Activated CD8-positive, alpha-beta T cell treated with anti-CD3 and anti-CD28 coated beads for 36 hours (primary cell): Measurements from ENCODE around the gene TADA3. TPM values are rescaled to one million over a fixed set of nuclear protein-coding genes. Genes with fewer than 3 reads are reported as not detected.

Source experiments
- ATAC-seq: fragments of 200-7000 bp; cut with Tn5 transposase; one replicate; pipeline ENCODE4 v1.10.0; 2021; ENCODE audit warnings: mild to moderate bottlenecking, moderate library complexity
- CTCF ChIA-PET: fragments of 350-600 bp; sonication (Branson Sonifier 250); formaldehyde crosslinking; loops from one replicate; lab custom pipeline; 2021; ENCODE audit warnings: antibody characterized with exemption; lab: Charles Lee
- POLR2A ChIA-PET: fragments of 350-600 bp; sonication (Branson Sonifier 250); formaldehyde crosslinking; loops from one replicate; lab custom pipeline; 2021; ENCODE audit warnings: antibody characterized with exemption; lab: Charles Lee
- DNase-seq: peaks from one replicate; pipeline ENCODE4 v3.0.0-alpha.2; 2020
- H3K27ac Mint-ChIP-seq: one replicate; pipeline ENCODE4 v1.8.0; 2021; ENCODE audit warnings: mild to moderate bottlenecking, mixed read lengths
- H3K27me3 Mint-ChIP-seq: one replicate; pipeline ENCODE4 v1.8.0; 2021; ENCODE audit warnings: mixed read lengths
- H3K36me3 Mint-ChIP-seq: one replicate; pipeline ENCODE4 v1.8.0; 2021; ENCODE audit warnings: low read depth, mixed read lengths
- H3K4me1 Mint-ChIP-seq: one replicate; pipeline ENCODE4 v1.8.0; 2021; ENCODE audit warnings: low read depth, mixed read lengths
- H3K4me3 Mint-ChIP-seq: one replicate; pipeline ENCODE4 v1.8.0; 2021; ENCODE audit warnings: mild to moderate bottlenecking, moderate library complexity, mixed read lengths
- H3K9me3 Mint-ChIP-seq: one replicate; pipeline ENCODE4 v1.8.0; 2021; ENCODE audit warnings: mixed read lengths
- intact Hi-C: fragments of 100-400 bp; cut with micrococcal nuclease; formaldehyde crosslinking; loops from one replicate; pipeline ENCODE4 v1.10.0; 2022
- total RNA-seq, 2 experiments: library from RNA; stranded (reverse); gene quantifications; one replicate each; pipeline ENCODE4 v1.2.3, GENCODE V29; 2021
- TF ChIP-seq, protein P1 (sequence below): fragments of 200-600 bp; IDR thresholded peaks from one replicate; pipeline ENCODE4 v1.8.0; 2022; ENCODE audit warnings: antibody characterized with exemption, mild to moderate bottlenecking

The TADA3 gene
- total RNA-seq, 2 experiments from 2014 or later, result 57.5 to 58.3 TPM

GRCh38 chr3:9804996-9805395, 12.7 kb upstream of the TADA3 start:
- DNase-seq, result no peak
- peaks cover 39% of the 10 kb centered on the region for H3K4me1 Mint-ChIP-seq
- H3K27me3 Mint-ChIP-seq, result no peaks in the 10 kb centered on the region
- H3K36me3 Mint-ChIP-seq, result peaks cover 62% of the 10 kb centered on the region
- no peaks in the 10 kb centered on the region for H3K9me3 Mint-ChIP-seq
- POLR2A ChIA-PET, result interaction anchor here (0.9 to 4.0 kb wide), 5 partner anchors 9 to 54 kb away, joined by 5 to 28 read pairs (median 6); partner anchors contain the start of genes ARPC4 and TADA3
- intact Hi-C loops, result no loop called here
- peak overlapping the region; percentile 38 for H3K27ac Mint-ChIP-seq
- no peak overlapping the region for H3K4me3 Mint-ChIP-seq
- TF ChIP-seq, protein P1, sequence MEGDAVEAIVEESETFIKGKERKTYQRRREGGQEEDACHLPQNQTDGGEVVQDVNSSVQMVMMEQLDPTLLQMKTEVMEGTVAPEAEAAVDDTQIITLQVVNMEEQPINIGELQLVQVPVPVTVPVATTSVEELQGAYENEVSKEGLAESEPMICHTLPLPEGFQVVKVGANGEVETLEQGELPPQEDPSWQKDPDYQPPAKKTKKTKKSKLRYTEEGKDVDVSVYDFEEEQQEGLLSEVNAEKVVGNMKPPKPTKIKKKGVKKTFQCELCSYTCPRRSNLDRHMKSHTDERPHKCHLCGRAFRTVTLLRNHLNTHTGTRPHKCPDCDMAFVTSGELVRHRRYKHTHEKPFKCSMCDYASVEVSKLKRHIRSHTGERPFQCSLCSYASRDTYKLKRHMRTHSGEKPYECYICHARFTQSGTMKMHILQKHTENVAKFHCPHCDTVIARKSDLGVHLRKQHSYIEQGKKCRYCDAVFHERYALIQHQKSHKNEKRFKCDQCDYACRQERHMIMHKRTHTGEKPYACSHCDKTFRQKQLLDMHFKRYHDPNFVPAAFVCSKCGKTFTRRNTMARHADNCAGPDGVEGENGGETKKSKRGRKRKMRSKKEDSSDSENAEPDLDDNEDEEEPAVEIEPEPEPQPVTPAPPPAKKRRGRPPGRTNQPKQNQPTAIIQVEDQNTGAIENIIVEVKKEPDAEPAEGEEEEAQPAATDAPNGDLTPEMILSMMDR, result no peak
- CTCF ChIA-PET, result interaction anchor here (0.9 to 1.5 kb wide), 5 partner anchors 11 to 126 kb away, joined by 3 to 4 read pairs (median 3); partner anchors contain the start of gene OGG1
- ATAC-seq, result no peak

- ChIA-PET CTCF (interaction anchor here (1.0 to 1.3 kb wide), 2 partner anchors 11 to 27 kb away, joined by 3 to 5 read pairs; partner anchors contain the start of genes ARPC4 and TADA3), POLR2A (interaction anchor here (2.1 to 4.0 kb wide), 2 partner anchors 10 to 11 kb away, joined by 8 to 28 read pairs; partner anchors contain the start of genes ARPC4 and TADA3)
- ATAC-seq, result no peak
- H3K27ac Mint-ChIP-seq, result peak overlapping the region; percentile 1
- H3K4me3 Mint-ChIP-seq, result no peak overlapping the region
- H3K27me3 Mint-ChIP-seq, result no peaks in the 10 kb centered on the region
- TF ChIP-seq, protein P1, result no peak
- H3K36me3 Mint-ChIP-seq, result peaks cover 68% of the 10 kb centered on the region
- intact Hi-C loops, result no loop called here
- peaks cover 29% of the 10 kb centered on the region for H3K4me1 Mint-ChIP-seq
- H3K9me3 Mint-ChIP-seq, result no peaks in the 10 kb centered on the region
- DNase-seq, result no peak
Observed at GRCh38 chr3:9803494-9803893, 11.2 kb upstream of the TADA3 start.

- Mint-ChIP-seq H3K4me3 (no peak overlapping the region), H3K27me3 (no peaks in the 10 kb centered on the region), H3K27ac (no peak overlapping the region), H3K4me1 (peaks cover 18% of the 10 kb centered on the region), H3K9me3 (no peaks in the 10 kb centered on the region), H3K36me3 (peaks cover 69% of the 10 kb centered on the region)
- no peak for DNase-seq
- intact Hi-C loops, result no loop called here
- TF ChIP-seq, protein P1, result peak; percentile 30
- ATAC-seq, result no peak
- ChIA-PET POLR2A (interaction anchor here (1.5 kb wide), 1 partner anchor 51 kb away, joined by 3 read pairs; the partner anchor contains the start of gene OGG1), CTCF (interaction anchor here (0.9 to 1.6 kb wide), 3 partner anchors 8 to 146 kb away, joined by 3 to 5 read pairs (median 4); partner anchors contain the start of genes ARPC4 and TADA3)
Observed at GRCh38 chr3:9800529-9800928, 8.3 kb upstream of the TADA3 start.

- Mint-ChIP-seq H3K4me3 (no peak overlapping the region), H3K27me3 (no peaks in the 10 kb centered on the region), H3K9me3 (no peaks in the 10 kb centered on the region), H3K36me3 (peaks cover 64% of the 10 kb centered on the region), H3K27ac (peak overlapping the region; percentile 13), H3K4me1 (peaks cover 26% of the 10 kb centered on the region)
- intact Hi-C loops, result no loop called here
- CTCF ChIA-PET, result no interaction called here
- POLR2A ChIA-PET, result interaction anchor here (1.0 to 2.7 kb wide), 3 partner anchors 14 to 26 kb away, joined by 3 to 9 read pairs (median 4); no protein-coding TSS in a partner anchor
- TF ChIP-seq, protein P1, result no peak
- DNase-seq (no peak), ATAC-seq (no peak)
Observed at GRCh38 chr3:9797196-9797945, 5.1 kb upstream of the TADA3 start.
